Suprapubic skin (tissue), 4 donors: ENCODE measurements around the gene MAD2L2.

Source experiments
- EP300 ChIP-seq: sonication (generic); formaldehyde crosslinking; IDR thresholded peaks from one replicate; pipeline ENCODE4 v1.6.1; 2017; ENCODE audit warnings: antibody characterized with exemption
- POLR2A ChIP-seq, 2 donors: fragments of 450-650 bp; IDR thresholded peaks; one replicate each; pipeline ENCODE4 v1.6.1; 2017; ENCODE audit warnings: antibody characterized with exemption in 2 of 2, mild to moderate bottlenecking in 2 of 2, moderate library complexity in 2 of 2
- POLR2AphosphoS5 ChIP-seq, 3 donors: sonication (generic); formaldehyde crosslinking; IDR thresholded peaks; one replicate each; pipeline ENCODE4 v1.6.1; 2017; ENCODE audit warnings: antibody characterized with exemption in 3 of 3
- TF ChIP-seq, protein P1 (sequence below), 2 donors: fragments of 200-600 bp in 1 of 2; fragments of 450-650 bp in 1 of 2; sonication (generic) in 1 of 2; IDR thresholded peaks; one replicate each; pipeline ENCODE4 v1.5.1; 2016 to 2019; ENCODE audit warnings: antibody characterized with exemption in 2 of 2, mild to moderate bottlenecking in 1 of 2, moderate library complexity in 1 of 2

DNA sequence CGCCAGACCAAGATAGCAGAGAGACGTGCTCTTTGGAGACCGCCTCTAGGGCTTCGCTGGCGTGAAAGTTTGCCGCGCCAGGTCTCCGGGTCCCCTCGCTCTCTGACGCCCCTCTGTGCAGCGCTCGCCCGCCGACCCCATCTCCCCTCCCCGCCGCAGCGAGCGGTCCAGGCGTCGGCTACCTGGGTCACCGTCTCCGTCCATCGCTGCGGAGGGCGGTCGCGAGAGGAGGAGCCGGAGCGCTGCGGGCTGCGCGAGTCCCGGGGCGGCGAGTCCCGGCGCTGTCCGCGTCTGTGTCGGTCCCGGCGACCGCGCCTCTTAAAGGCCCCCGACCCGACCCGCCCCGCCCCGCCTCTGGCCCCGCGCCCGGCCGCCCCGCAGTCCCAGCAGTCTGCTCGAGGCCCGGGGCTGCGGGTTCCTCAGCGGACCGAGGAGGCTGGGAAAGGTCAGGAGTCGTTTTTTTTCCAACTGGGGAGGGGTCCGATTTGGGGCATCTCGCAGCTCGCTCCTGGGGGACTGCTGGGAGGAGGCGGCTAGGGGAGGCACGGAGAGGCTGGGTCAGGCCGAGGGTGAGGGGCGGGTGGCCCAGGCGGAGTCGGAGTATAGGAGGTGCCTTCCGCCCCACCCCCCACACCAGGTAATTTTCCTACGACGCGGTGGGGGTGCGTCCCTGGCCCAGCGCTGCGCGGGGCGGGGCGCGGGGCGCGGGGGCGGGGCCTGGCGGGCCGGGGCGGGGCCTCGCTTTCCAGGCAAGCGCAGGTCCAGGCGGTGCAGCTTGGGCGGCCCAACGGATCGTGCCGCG is 26.6 kb downstream of the MAD2L2 start, which contains the start of the genes FBXO2 and FBXO44:
- TF ChIP-seq, protein P1, sequence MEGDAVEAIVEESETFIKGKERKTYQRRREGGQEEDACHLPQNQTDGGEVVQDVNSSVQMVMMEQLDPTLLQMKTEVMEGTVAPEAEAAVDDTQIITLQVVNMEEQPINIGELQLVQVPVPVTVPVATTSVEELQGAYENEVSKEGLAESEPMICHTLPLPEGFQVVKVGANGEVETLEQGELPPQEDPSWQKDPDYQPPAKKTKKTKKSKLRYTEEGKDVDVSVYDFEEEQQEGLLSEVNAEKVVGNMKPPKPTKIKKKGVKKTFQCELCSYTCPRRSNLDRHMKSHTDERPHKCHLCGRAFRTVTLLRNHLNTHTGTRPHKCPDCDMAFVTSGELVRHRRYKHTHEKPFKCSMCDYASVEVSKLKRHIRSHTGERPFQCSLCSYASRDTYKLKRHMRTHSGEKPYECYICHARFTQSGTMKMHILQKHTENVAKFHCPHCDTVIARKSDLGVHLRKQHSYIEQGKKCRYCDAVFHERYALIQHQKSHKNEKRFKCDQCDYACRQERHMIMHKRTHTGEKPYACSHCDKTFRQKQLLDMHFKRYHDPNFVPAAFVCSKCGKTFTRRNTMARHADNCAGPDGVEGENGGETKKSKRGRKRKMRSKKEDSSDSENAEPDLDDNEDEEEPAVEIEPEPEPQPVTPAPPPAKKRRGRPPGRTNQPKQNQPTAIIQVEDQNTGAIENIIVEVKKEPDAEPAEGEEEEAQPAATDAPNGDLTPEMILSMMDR (IDR thresholded peaks at IDR 0.05): no peak
- TF ChIP-seq POLR2A (IDR thresholded peaks at IDR 0.05) (no peak), POLR2AphosphoS5 (IDR thresholded peaks at IDR 0.05) (no peak), EP300 (no peak)
